Measurements from ENCODE around the gene CACNA1G. TPM values are rescaled to one million over a fixed set of nuclear protein-coding genes. Genes with fewer than 3 reads are reported as not detected.

CACNA1G gene
- total and polyA plus RNA-seq, 2 donors (not counting 3 experiments of a cell fraction or from before 2014, with no cell fraction given) = not detected

- CTCF ChIA-PET = interaction anchor here (0.9 kb wide), 1 partner anchor 12 kb away, joined by 3 read pairs; no protein-coding TSS in a partner anchor
- dilution Hi-C loops (cut with MboI; ENCODE audit: extremely low pct_ligation_motif_present, low sequenced_read_pairs) = no loop called here
- no peaks in the 10 kb centered on the region for H4K20me1 ChIP-seq (replicated peaks; ENCODE audit: control insufficient read depth, extremely low read depth, insufficient read depth, low read length)
Observed at GRCh38 chr17:50518384-50519023, 42.0 kb upstream of the CACNA1G start.

More at GRCh38 chr17:50518384-50519023, 42.0 kb upstream of the CACNA1G start:
- POLR2A ChIA-PET = no interaction called here
- DNase-seq (ENCODE audit: low read depth, low spot score) (no peak), FAIRE-seq (no peak)
- H3K9me3 ChIP-seq (replicated peaks; ENCODE audit: control insufficient read depth, insufficient read depth, low read length) = no peaks in the 10 kb centered on the region
- intact Hi-C loops (cut with micrococcal nuclease) = no loop called here
- no peaks in the 10 kb centered on the region for H3K79me2 ChIP-seq (ENCODE audit: control insufficient read depth, insufficient read depth, low read length)
- no peaks in the 10 kb centered on the region for H3K36me3 ChIP-seq (ENCODE audit: control insufficient read depth in 2 of 2, extremely low read depth in 1 of 2, insufficient read depth in 2 of 2, low read length in 2 of 2)
- H3K27me3 ChIP-seq (ENCODE audit: control insufficient read depth in 2 of 2, insufficient read depth in 2 of 2, low read length in 2 of 2) = no peaks in the 10 kb centered on the region
- no peak overlapping the region for H2AFZ ChIP-seq (ENCODE audit: low read depth, low read length)
- peaks cover 9% of the 10 kb centered on the region for H3K4me1 ChIP-seq (ENCODE audit: control insufficient read depth, extremely low read depth, insufficient read depth, low read length)
- H3K4me3 ChIP-seq (replicated peaks in 1 of 3; ENCODE audit: insufficient read depth in 1 of 3, low read depth in 1 of 3, low read length in 3 of 3) = no peak overlapping the region
- no TSS peak for BruUV-seq (replicated peaks)
- no peak overlapping the region for H3K4me2 ChIP-seq (ENCODE audit: insufficient read depth, low read length)
- no peaks in the 10 kb centered on the region for H3K9me1 ChIP-seq (replicated peaks; ENCODE audit: control insufficient read depth, extremely low read depth, insufficient read depth, low read length)
- TF ChIP-seq JUN (IDR thresholded peaks at IDR 0.05; ENCODE audit: borderline replicate concordance, insufficient read depth, insufficient read length, low read depth) = no peak
- TF ChIP-seq POLR2A (IDR thresholded peaks at IDR 0.05; ENCODE audit: low read depth, low read length) = no peak
- no peak for TF ChIP-seq EZH2 (IDR thresholded peaks at IDR 0.05; ENCODE audit: borderline replicate concordance, low read depth, low read length, severe bottlenecking)
- TF ChIP-seq GATA2 (IDR thresholded peaks at IDR 0.05; ENCODE audit: insufficient read depth, insufficient read length, low read depth, low read length) = no peak
- no peak for TF ChIP-seq POLR2AphosphoS5 (IDR thresholded peaks at IDR 0.05; ENCODE audit: insufficient read depth, low read depth, low read length)
- TF ChIP-seq MYC (IDR thresholded peaks at IDR 0.05; ENCODE audit: low read depth, low read length) = no peak
- TF ChIP-seq MAX (IDR thresholded peaks at IDR 0.05; ENCODE audit: insufficient read depth, insufficient read length) = no peak
- no peak for TF ChIP-seq CTCF (IDR thresholded peaks at IDR 0.05; ENCODE audit: extremely low read depth in 1 of 2, insufficient read depth in 1 of 2, low read depth in 1 of 2, low read length in 2 of 2)
- TF ChIP-seq FOS (IDR thresholded peaks at IDR 0.05; ENCODE audit: borderline replicate concordance, insufficient read depth, low read length) = no peak
- H3K9ac ChIP-seq (replicated peaks; ENCODE audit: extremely low read depth, insufficient read depth, low read length) = no peak overlapping the region
- H3K27ac ChIP-seq (ENCODE audit: insufficient read depth, low read depth, low read length) = no peak overlapping the region

Measured in endothelial cell of umbilical vein (primary cell).